Measurements from ENCODE around the gene ATP11C. TPM values are rescaled to one million over a fixed set of nuclear protein-coding genes. Genes with fewer than 3 reads are reported as not detected.

The ATP11C gene
- total and polyA plus RNA-seq, 9 of the 15 experiments (the other 6 are each of a cell fraction or from before 2014, with no cell fraction given), result 18.2 to 42.2 (median 29.4) TPM

DNA sequence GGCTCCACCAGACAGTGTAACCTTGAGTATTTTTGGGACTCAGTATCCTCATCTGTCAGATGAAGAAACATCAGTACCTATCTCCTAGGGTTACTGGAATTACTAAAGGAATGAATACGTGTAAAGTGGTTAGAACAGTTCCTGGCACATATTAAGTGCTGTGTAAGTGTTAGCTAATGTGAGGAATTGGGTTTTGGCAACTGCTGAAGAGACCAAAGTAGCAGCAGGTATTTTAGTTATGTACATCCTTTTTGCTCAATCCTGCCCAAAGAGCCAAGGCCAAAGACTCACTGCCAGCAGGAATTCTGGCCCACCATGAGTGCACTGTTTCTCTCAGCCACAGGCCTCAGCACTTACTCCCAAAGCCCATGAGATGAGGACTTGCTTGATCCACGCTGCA lies 208.2 kb downstream of the ATP11C start:
- TF ChIP-seq TAF7 (tag; IDR thresholded peaks at IDR 0.05), result no peak
- TF ChIP-seq NR3C1 (CRISPR knock-in tag; IDR thresholded peaks at IDR 0.05), result no peak
- no peak for TF ChIP-seq KLF6 (CRISPR knock-in tag; IDR thresholded peaks at IDR 0.05; ENCODE audit: borderline replicate concordance)
- TF ChIP-seq KDM1A (IDR thresholded peaks at IDR 0.05), result no peak
- no peak for TF ChIP-seq HOXB6 (CRISPR knock-in tag; IDR thresholded peaks at IDR 0.05; ENCODE audit: borderline replicate concordance)
- TF ChIP-seq PHF8 (IDR thresholded peaks at IDR 0.05; ENCODE audit: borderline replicate concordance, low read length), result no peak
- Histone ChIP-seq H3K4me2 (ENCODE audit: insufficient read depth, low read length) (no peak overlapping the region), H4K20me1 (replicated peaks; ENCODE audit: control insufficient read depth, insufficient read depth, low read length) (no peaks in the 10 kb centered on the region), H3K36me3 (ENCODE audit: control insufficient read depth, insufficient read depth, low read length) (0 out of 3 replicates have a peak, but pooled peaks cover 3% of the 10 kb centered on the region), H3K9me1 (ENCODE audit: control insufficient read depth, insufficient read depth, low read length) (no peaks in the 10 kb centered on the region), H3K4me3 (no peak overlapping the region), H2AFZ (ENCODE audit: low read depth, low read length) (no peak overlapping the region), H3K79me2 (ENCODE audit: control insufficient read depth, insufficient read depth, low read length) (no peaks in the 10 kb centered on the region), H3K9me3 (replicated peaks; ENCODE audit: control insufficient read depth, insufficient read depth, low read depth, low read length) (no peaks in the 10 kb centered on the region), H3K9ac (ENCODE audit: insufficient read depth in 1 of 2, low read depth in 2 of 2, low read length in 2 of 2) (no peak overlapping the region), H3K27ac (ENCODE audit: extremely low read depth, low read depth, low read length) (no peak overlapping the region), H3K27me3 (ENCODE audit: control insufficient read depth in 2 of 2, insufficient read depth in 2 of 2, low read length in 2 of 2) (no peaks in the 10 kb centered on the region), H3K4me1 (replicated peaks in 1 of 2; ENCODE audit: control insufficient read depth in 2 of 2, insufficient read depth in 2 of 2, low read length in 2 of 2) (no peaks in the 10 kb centered on the region; a peak in 1 of 5 replicates)
- FAIRE-seq (no peak), DNase-seq (ENCODE audit: extremely low read depth in 1 of 4, low spot score in 3 of 4) (no peak), ATAC-seq (no peak)
- 78% methylated on average over 2 of the region's 2 CpGs for WGBS (ENCODE audit: insufficient coverage, low coverage, missing lambda C conversion rate)
- ChIA-PET POLR2A (no interaction called here), CTCF (ENCODE audit: low intra/inter-chr PET ratio) (no interaction called here)
- BruUV-seq (replicated peaks), result no TSS peak
- in situ Hi-C loops (cut with MboI), result no loop called here
- intact Hi-C loops (cut with micrococcal nuclease), result no loop called here

- Histone ChIP-seq H3K4me2 (ENCODE audit: insufficient read depth, low read length) (no peak overlapping the region), H3K36me3 (ENCODE audit: control insufficient read depth, insufficient read depth, low read length) (no peaks in the 10 kb centered on the region), H3K9ac (ENCODE audit: insufficient read depth in 1 of 2, low read depth in 2 of 2, low read length in 2 of 2) (no peak overlapping the region), H2AFZ (ENCODE audit: low read depth, low read length) (no peak overlapping the region), H3K4me1 (replicated peaks in 1 of 2; ENCODE audit: control insufficient read depth in 2 of 2, insufficient read depth in 2 of 2, low read length in 2 of 2) (no peaks in the 10 kb centered on the region; a peak in 1 of 5 replicates), H3K27ac (ENCODE audit: extremely low read depth, low read depth, low read length) (no peak overlapping the region), H3K79me2 (ENCODE audit: control insufficient read depth, insufficient read depth, low read length) (no peaks in the 10 kb centered on the region), H3K9me3 (replicated peaks; ENCODE audit: control insufficient read depth, insufficient read depth, low read depth, low read length) (no peaks in the 10 kb centered on the region), H3K27me3 (ENCODE audit: control insufficient read depth in 2 of 2, insufficient read depth in 2 of 2, low read length in 2 of 2) (no peaks in the 10 kb centered on the region), H3K9me1 (ENCODE audit: control insufficient read depth, insufficient read depth, low read length) (no peaks in the 10 kb centered on the region), H4K20me1 (replicated peaks; ENCODE audit: control insufficient read depth, insufficient read depth, low read length) (no peaks in the 10 kb centered on the region), H3K4me3 (no peak overlapping the region)
- BruUV-seq (replicated peaks), result no TSS peak
- intact Hi-C loops (cut with micrococcal nuclease) (no loop called here), in situ Hi-C loops (cut with MboI) (no loop called here)
- no peak for ATAC-seq
- TF ChIP-seq MAFK (IDR thresholded peaks at IDR 0.05; ENCODE audit: low read length), result peak; percentile 98
- peak; percentile 59 for TF ChIP-seq NFE2 (IDR thresholded peaks at IDR 0.05; ENCODE audit: low read depth)
- no peak for TF ChIP-seq MLX (CRISPR knock-in tag; conservative IDR thresholded peaks at IDR 0.05)
- peak; percentile 96 for TF ChIP-seq MAFF (IDR thresholded peaks at IDR 0.05; ENCODE audit: low read length)
- peak; percentile 94 for TF ChIP-seq ZNF316 (IDR thresholded peaks at IDR 0.05)
- no peak for TF ChIP-seq SP2 (IDR thresholded peaks at IDR 0.05; ENCODE audit: extremely low read depth, low read depth, low read length, poor library complexity, severe bottlenecking)
- peak; percentile 44; the same call in 1 of the 2 replicates for TF ChIP-seq NFE2L1 (tag; IDR thresholded peaks at IDR 0.05; ENCODE audit: borderline replicate concordance, low read depth)
- peak; percentile 88 for TF ChIP-seq C11orf30 (IDR thresholded peaks at IDR 0.05; ENCODE audit: low read depth)
- TF ChIP-seq MAFG (tag; conservative IDR thresholded peaks at IDR 0.05), result peak; percentile 91
- no peak for FAIRE-seq
- POLR2A ChIA-PET, result interaction anchor here (1.2 kb wide), 1 partner anchor 10 kb away, joined by 3 read pairs; no protein-coding TSS in a partner anchor
- DNase-seq (ENCODE audit: extremely low read depth in 1 of 4, low spot score in 3 of 4), result no peak
- CTCF ChIA-PET (ENCODE audit: low intra/inter-chr PET ratio), result no interaction called here
- WGBS (ENCODE audit: insufficient coverage, low coverage, missing lambda C conversion rate), result 26% methylated on average over 5 of the region's 6 CpGs
These were observed 211.9 kb downstream of the ATP11C start for GRCh38 chrX:139720979-139721378.

Measured in K562 (cell line).